GM23338 (cell line): ENCODE data around the gene GRIK4. TPM values are rescaled to one million over a fixed set of nuclear protein-coding genes. Genes with fewer than 3 reads are reported as not detected.

Source experiments
- ATAC-seq: fragments of 200-7000 bp; cut with Tn5 transposase; 3 replicates; pipeline ENCODE4 v1.9.1; 2020
- DNase-seq: peaks from one replicate; pipeline ENCODE4 v3.0.0-alpha.2; 2015; ENCODE audit warnings: low spot score
- H2AFZ ChIP-seq: fragments of 200-600 bp; sonication (generic); 2 replicates; pipeline ENCODE4 v1.8.0; 2016; ENCODE audit warnings: antibody characterized with exemption, mild to moderate bottlenecking, moderate library complexity
- H3F3A ChIP-seq: fragments of 200-600 bp; sonication (generic); replicated peaks from 2 replicates; pipeline ENCODE4 v1.8.0; 2017; ENCODE audit warnings: antibody characterized with exemption, mixed run types, low read depth
- H3K27ac ChIP-seq: fragments of 200-600 bp; sonication (generic); 2 replicates; pipeline ENCODE4 v1.6.1; 2016; ENCODE audit warnings: low read depth
- H3K27me3 ChIP-seq: fragments of 200-600 bp; sonication (generic); 2 replicates; pipeline ENCODE4 v1.8.0; 2016; ENCODE audit warnings: mild to moderate bottlenecking, mixed run types, moderate library complexity; ENCODE audit not compliant: insufficient read depth
- H3K36me3 ChIP-seq: fragments of 200-600 bp; sonication (generic); 2 replicates; pipeline ENCODE4 v1.8.0; 2016; ENCODE audit warnings: mild to moderate bottlenecking; ENCODE audit not compliant: insufficient read depth
- H3K4me1 ChIP-seq: fragments of 200-600 bp; sonication (generic); 2 replicates; pipeline ENCODE4 v1.8.0; 2016; ENCODE audit warnings: mild to moderate bottlenecking, moderate library complexity; ENCODE audit not compliant: insufficient read depth
- H3K4me2 ChIP-seq: fragments of 200-600 bp; sonication (generic); 2 replicates; pipeline ENCODE4 v1.7.1; 2017; ENCODE audit warnings: mixed run types
- H3K4me3 ChIP-seq: fragments of 200-600 bp; sonication (generic); 2 replicates; pipeline ENCODE4 v1.6.1; 2016; ENCODE audit warnings: mixed run types
- H3K79me2 ChIP-seq: fragments of 200-600 bp; sonication (generic); replicated peaks from 2 replicates; pipeline ENCODE4 v1.8.0; 2017; ENCODE audit warnings: mild to moderate bottlenecking; ENCODE audit not compliant: insufficient read depth
- H3K9me2 ChIP-seq: fragments of 200-600 bp; sonication (generic); 2 replicates; pipeline ENCODE4 v1.8.0; 2017; ENCODE audit not compliant: insufficient read depth
- H4K20me1 ChIP-seq: fragments of 200-600 bp; sonication (generic); replicated peaks from 2 replicates; pipeline ENCODE4 v1.8.0; 2017; ENCODE audit warnings: mild to moderate bottlenecking; ENCODE audit not compliant: insufficient read depth
- H3K27ac Mint-ChIP-seq: 2 replicates; pipeline ENCODE4 v1.8.0; 2020; ENCODE audit warnings: inconsistent platforms, mild to moderate bottlenecking, moderate library complexity, mixed read lengths
- H3K27me3 Mint-ChIP-seq: 3 replicates; pipeline ENCODE4 v1.8.0; 2022; ENCODE audit warnings: low read depth, mild to moderate bottlenecking, moderate library complexity, mixed read lengths, inconsistent platforms; ENCODE audit not compliant: insufficient read depth, poor library complexity
- H3K36me3 Mint-ChIP-seq: 3 replicates; pipeline ENCODE4 v1.8.0; 2021; ENCODE audit warnings: low read depth, mild to moderate bottlenecking, inconsistent platforms, moderate library complexity, mixed read lengths
- H3K4me1 Mint-ChIP-seq: 3 replicates; pipeline ENCODE4 v1.8.0; 2020; ENCODE audit warnings: mild to moderate bottlenecking, inconsistent platforms, mixed read lengths
- H3K4me3 Mint-ChIP-seq: 3 replicates; pipeline ENCODE4 v1.8.0; 2021; ENCODE audit warnings: moderate library complexity, mild to moderate bottlenecking, inconsistent platforms, mixed read lengths
- H3K9me3 Mint-ChIP-seq: 3 replicates; pipeline ENCODE4 v1.8.0; 2020; ENCODE audit warnings: moderate library complexity, mild to moderate bottlenecking, inconsistent platforms, mixed read lengths
- EZH2phosphoT487 ChIP-seq: fragments of 200-600 bp; sonication (generic); IDR thresholded peaks from one replicate; pipeline ENCODE4 v1.8.1; 2018; ENCODE audit warnings: antibody characterized with exemption; ENCODE audit not compliant: unreplicated experiment
- ZNF114 ChIP-seq: fragments of 250-450 bp; sonication (Bioruptor Pico); IDR thresholded peaks from 2 replicates; pipeline ENCODE4 v1.5.0; 2020; ENCODE audit warnings: mild to moderate bottlenecking, moderate library complexity
- ZNF331 ChIP-seq: fragments of 250-450 bp; sonication (Bioruptor Pico); IDR thresholded peaks from 2 replicates; pipeline ENCODE4 v1.5.0; 2020; ENCODE audit warnings: low read depth, mild to moderate bottlenecking, moderate library complexity
- polyA plus RNA-seq: library from polyadenylated mRNA; unstranded; fragments of >200 nt; fragmentation: Nextera tagmentation; extraction: Ambion mirVana; gene quantifications from 2 replicates; pipeline ENCODE4 v1.2.1, GENCODE V29; 2016
- total RNA-seq: library from RNA; depleted of rRNA; stranded (reverse); fragments of >200 nt; shearing (Covaris generic); gene quantifications from 2 replicates; pipeline ENCODE4 v1.2.3, GENCODE V29; 2014
- TF ChIP-seq, protein P1 (sequence below): IDR thresholded peaks from one replicate; pipeline ENCODE4 v1.6.1; 2018; ENCODE audit warnings: antibody characterized with exemption; ENCODE audit not compliant: unreplicated experiment
- TF ChIP-seq, protein P2 (sequence below): fragments of 250-450 bp; sonication (Bioruptor Pico); IDR thresholded peaks from 2 replicates; pipeline ENCODE4 v1.5.0; 2020; ENCODE audit warnings: mild to moderate bottlenecking, moderate library complexity

Gene GRIK4
- total and polyA plus RNA-seq, 2 experiments from 2014 or later = 0.63 to 2.2 TPM

DNA sequence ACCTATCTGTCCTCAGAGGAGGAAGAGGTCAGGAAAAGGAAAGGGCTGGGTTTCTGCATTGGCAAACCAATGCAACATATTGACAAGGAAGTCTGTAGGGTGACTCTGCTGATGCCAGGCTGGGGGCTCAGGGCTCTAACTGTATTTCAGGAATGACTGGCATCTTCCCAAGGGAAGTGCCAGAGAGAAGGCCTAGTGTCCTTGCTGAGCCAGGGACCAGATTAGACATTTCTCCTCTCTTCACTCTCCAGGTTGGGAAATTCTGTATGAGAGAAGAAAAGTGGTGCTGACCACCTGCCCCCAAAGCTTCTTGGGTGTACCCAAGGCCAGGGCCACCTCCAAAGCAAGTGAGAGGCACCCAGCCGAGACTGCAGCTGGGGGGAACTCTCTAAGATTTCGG is 27.2 kb downstream of the GRIK4 start (continued):
- TF ChIP-seq, protein P1, sequence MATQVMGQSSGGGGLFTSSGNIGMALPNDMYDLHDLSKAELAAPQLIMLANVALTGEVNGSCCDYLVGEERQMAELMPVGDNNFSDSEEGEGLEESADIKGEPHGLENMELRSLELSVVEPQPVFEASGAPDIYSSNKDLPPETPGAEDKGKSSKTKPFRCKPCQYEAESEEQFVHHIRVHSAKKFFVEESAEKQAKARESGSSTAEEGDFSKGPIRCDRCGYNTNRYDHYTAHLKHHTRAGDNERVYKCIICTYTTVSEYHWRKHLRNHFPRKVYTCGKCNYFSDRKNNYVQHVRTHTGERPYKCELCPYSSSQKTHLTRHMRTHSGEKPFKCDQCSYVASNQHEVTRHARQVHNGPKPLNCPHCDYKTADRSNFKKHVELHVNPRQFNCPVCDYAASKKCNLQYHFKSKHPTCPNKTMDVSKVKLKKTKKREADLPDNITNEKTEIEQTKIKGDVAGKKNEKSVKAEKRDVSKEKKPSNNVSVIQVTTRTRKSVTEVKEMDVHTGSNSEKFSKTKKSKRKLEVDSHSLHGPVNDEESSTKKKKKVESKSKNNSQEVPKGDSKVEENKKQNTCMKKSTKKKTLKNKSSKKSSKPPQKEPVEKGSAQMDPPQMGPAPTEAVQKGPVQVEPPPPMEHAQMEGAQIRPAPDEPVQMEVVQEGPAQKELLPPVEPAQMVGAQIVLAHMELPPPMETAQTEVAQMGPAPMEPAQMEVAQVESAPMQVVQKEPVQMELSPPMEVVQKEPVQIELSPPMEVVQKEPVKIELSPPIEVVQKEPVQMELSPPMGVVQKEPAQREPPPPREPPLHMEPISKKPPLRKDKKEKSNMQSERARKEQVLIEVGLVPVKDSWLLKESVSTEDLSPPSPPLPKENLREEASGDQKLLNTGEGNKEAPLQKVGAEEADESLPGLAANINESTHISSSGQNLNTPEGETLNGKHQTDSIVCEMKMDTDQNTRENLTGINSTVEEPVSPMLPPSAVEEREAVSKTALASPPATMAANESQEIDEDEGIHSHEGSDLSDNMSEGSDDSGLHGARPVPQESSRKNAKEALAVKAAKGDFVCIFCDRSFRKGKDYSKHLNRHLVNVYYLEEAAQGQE = no peak
- TF ChIP-seq ZNF114 (CRISPR knock-in tag) = no peak
- TF ChIP-seq, protein P2, sequence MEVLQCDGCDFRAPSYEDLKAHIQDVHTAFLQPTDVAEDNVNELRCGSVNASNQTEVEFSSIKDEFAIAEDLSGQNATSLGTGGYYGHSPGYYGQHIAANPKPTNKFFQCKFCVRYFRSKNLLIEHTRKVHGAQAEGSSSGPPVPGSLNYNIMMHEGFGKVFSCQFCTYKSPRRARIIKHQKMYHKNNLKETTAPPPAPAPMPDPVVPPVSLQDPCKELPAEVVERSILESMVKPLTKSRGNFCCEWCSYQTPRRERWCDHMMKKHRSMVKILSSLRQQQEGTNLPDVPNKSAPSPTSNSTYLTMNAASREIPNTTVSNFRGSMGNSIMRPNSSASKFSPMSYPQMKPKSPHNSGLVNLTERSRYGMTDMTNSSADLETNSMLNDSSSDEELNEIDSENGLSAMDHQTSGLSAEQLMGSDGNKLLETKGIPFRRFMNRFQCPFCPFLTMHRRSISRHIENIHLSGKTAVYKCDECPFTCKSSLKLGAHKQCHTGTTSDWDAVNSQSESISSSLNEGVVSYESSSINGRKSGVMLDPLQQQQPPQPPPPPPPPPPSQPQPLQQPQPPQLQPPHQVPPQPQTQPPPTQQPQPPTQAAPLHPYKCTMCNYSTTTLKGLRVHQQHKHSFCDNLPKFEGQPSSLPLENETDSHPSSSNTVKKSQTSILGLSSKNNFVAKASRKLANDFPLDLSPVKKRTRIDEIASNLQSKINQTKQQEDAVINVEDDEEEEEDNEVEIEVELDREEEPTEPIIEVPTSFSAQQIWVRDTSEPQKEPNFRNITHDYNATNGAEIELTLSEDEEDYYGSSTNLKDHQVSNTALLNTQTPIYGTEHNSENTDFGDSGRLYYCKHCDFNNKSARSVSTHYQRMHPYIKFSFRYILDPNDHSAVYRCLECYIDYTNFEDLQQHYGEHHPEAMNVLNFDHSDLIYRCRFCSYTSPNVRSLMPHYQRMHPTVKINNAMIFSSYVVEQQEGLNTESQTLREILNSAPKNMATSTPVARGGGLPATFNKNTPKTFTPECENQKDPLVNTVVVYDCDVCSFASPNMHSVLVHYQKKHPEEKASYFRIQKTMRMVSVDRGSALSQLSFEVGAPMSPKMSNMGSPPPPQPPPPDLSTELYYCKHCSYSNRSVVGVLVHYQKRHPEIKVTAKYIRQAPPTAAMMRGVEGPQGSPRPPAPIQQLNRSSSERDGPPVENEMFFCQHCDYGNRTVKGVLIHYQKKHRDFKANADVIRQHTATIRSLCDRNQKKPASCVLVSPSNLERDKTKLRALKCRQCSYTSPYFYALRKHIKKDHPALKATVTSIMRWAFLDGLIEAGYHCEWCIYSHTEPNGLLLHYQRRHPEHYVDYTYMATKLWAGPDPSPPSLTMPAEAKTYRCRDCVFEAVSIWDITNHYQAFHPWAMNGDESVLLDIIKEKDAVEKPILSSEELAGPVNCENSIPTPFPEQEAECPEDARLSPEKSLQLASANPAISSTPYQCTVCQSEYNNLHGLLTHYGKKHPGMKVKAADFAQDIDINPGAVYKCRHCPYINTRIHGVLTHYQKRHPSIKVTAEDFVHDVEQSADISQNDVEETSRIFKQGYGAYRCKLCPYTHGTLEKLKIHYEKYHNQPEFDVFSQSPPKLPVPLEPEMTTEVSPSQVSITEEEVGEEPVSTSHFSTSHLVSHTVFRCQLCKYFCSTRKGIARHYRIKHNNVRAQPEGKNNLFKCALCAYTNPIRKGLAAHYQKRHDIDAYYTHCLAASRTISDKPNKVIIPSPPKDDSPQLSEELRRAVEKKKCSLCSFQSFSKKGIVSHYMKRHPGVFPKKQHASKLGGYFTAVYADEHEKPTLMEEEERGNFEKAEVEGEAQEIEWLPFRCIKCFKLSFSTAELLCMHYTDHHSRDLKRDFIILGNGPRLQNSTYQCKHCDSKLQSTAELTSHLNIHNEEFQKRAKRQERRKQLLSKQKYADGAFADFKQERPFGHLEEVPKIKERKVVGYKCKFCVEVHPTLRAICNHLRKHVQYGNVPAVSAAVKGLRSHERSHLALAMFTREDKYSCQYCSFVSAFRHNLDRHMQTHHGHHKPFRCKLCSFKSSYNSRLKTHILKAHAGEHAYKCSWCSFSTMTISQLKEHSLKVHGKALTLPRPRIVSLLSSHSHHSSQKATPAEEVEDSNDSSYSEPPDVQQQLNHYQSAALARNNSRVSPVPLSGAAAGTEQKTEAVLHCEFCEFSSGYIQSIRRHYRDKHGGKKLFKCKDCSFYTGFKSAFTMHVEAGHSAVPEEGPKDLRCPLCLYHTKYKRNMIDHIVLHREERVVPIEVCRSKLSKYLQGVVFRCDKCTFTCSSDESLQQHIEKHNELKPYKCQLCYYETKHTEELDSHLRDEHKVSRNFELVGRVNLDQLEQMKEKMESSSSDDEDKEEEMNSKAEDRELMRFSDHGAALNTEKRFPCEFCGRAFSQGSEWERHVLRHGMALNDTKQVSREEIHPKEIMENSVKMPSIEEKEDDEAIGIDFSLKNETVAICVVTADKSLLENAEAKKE = no peak
- no peak for TF ChIP-seq ZNF331

DNA sequence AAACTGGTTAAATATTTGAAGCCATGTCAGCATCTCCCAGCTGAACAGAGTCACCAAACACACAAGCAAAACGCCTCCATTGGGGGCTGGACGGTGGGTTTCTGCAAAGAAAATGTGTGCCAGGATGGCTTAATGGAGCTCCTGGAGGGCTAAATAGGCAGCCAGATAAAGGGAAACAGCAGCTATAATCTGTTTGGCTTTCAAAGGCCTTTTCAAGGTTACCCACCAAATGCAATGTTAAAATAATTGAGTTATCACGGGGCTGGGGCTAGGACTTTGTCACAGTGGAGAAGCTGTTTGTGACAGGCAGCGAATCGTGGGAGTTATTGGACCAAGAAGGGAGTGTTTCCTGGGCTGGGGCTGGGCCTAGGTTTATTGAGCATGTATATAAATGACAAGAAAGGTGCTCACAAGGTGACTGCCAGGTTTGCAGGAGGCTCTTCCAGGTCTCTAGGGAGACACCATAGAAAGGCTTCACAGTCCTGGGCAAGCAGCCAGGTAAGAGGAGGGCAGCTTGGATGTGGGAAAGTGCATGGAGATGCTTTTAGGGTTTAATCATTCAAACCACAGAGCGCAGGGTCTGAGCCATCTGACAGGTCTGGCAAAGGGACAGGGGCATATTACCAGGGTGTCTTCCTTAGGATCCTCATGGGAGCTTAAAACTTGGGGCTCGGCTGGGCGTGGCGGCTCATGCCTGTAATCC is 28.3 kb downstream of the GRIK4 start:
- no peaks in the 10 kb centered on the region; the same call in 2 of the 3 replicates for H3K9me3 Mint-ChIP-seq
- H2AFZ ChIP-seq = no peak overlapping the region
- TF ChIP-seq, protein P2 = no peak
- no peak for TF ChIP-seq EZH2phosphoT487

More for the DNA sequence above, 28.3 kb downstream of the GRIK4 start:
- H3F3A ChIP-seq = no peaks in the 10 kb centered on the region
- H3K79me2 ChIP-seq = no peaks in the 10 kb centered on the region
- Mint-ChIP-seq H3K27ac (no peak overlapping the region), H3K4me3 (no peak overlapping the region), H3K4me1 (peaks cover 6% of the 10 kb centered on the region; the same call in 2 of the 3 replicates), H3K36me3 (no peaks in the 10 kb centered on the region), H3K27me3 (peaks cover 4% of the 10 kb centered on the region)
- no peaks in the 10 kb centered on the region for H3K27me3 ChIP-seq
- no peaks in the 10 kb centered on the region for H3K4me1 ChIP-seq
- no peaks in the 10 kb centered on the region for H3K36me3 ChIP-seq
- no peaks in the 10 kb centered on the region for H4K20me1 ChIP-seq
- no peak for DNase-seq
- no peak overlapping the region for H3K4me2 ChIP-seq
- no peak for ATAC-seq
- no peaks in the 10 kb centered on the region for H3K9me2 ChIP-seq
- H3K4me3 ChIP-seq = no peak overlapping the region
- no peak overlapping the region for H3K27ac ChIP-seq
